GM18520 (cell line): ENCODE measurements around the gene RPUSD2.

Experiments used
- ATAC-seq: cut with Tn5 transposase; IDR thresholded peaks from one replicate; pipeline ENCODE4 v1.9.1; 2021; ENCODE audit not compliant: unreplicated experiment

Gene RPUSD2

GRCh38 chr15:40569129-40569953 lies at the start of gene RPUSD2:
Gene RPUSD2 (plus strand): TSS chr15:40569299. CDS start chr15:40569338, 39 bp downstream.
- peak; percentile 27 for ATAC-seq

- no peak for ATAC-seq
Measured at GRCh38 chr15:40523611-40524010, 45.5 kb upstream of the RPUSD2 start.

DNA sequence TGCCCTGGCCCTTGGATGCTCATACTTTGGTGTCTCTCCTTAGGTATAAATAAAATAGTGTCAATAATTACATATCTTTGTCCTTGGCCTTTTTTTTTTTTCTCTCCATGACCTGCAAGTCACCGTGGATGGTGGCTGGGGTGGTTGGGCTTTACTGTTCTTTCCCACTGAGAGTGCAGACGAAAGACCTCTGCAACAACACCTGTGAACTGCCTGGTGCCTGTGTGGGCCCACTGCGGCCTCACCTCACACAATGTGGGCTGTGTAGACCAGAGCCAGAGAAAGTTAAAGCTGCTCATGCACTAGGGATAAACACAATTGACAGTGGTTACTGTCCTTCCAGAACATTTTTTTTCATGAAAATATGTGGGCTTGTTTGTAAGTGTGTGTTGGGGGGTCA lies 43.2 kb upstream of the RPUSD2 start:
- no peak for ATAC-seq

DNA sequence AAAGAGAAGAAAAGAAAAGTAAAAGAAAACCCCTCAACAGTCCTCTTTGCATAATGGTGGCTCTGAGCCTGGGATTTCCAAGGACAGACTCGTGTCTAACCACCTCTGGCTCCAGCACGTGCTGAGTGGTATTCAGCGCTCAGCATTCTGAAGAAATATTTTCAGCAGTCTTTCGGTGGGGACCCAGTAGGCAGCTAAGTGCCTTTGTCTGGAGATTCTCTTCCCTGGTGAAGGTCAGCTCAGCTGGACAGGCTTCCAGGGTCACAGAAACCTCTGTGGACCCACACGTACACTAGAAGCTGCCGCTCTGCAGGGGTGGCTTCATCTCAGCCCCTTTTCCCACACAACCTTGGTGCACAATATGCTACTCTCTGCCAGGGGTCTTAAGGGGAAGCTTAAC lies 40.3 kb upstream of the RPUSD2 start:
- no peak for ATAC-seq

- ATAC-seq = no peak
Measured at GRCh38 chr15:40533763-40534364, 35.2 kb upstream of the RPUSD2 start.

- ATAC-seq = no peak
Measured at GRCh38 chr15:40534371-40534770, 34.7 kb upstream of the RPUSD2 start.

GRCh38 chr15:40536501-40536900 lies 32.6 kb upstream of the RPUSD2 start:
- ATAC-seq = no peak

- ATAC-seq = no peak
Measured at GRCh38 chr15:40538976-40539375, 30.1 kb upstream of the RPUSD2 start.

DNA sequence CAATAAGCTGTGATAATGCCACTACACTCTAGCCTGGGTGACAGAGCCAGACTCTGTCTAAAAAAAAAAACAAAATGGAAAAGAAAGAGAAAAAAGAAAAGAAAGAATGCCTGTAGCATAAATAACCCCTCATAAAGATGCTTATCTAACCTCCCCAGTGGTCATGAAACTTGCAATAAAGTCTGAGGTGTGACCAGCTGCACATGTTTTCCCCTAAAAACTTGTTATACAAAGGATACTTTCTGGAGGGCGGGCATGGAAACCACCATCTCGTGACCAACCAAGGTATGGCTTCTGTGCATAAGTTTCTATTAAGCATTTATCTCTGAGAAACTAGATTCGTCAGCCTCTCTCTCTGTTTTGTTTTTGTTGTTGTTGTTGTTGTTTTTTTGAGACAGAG lies 26.0 kb upstream of the RPUSD2 start:
- ATAC-seq = peak; percentile 30

- ATAC-seq = peak; percentile 36
Measured at GRCh38 chr15:40543631-40544294, 25.3 kb upstream of the RPUSD2 start.

DNA sequence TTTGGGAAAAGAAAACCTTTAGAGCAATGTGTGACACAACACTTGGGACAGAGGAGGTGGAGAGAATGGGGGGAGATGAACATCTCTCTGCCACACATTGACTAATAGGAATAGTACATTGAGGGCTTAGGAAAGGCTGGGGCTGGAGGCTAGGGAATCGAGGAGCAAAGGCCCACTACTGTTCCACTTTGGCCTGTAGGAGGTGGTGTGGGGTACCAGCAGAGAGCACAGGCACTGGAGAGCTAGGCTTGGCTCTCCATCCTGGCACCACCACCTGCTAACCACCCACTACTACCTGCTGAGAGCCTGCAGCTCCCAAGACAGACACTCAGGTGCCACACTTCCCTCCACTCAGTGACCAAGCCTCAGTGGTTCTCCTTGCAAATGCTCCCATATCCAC lies 23.6 kb upstream of the RPUSD2 start:
- no peak for ATAC-seq

GRCh38 chr15:40548610-40549009 lies 20.5 kb upstream of the RPUSD2 start:
- ATAC-seq = no peak

DNA sequence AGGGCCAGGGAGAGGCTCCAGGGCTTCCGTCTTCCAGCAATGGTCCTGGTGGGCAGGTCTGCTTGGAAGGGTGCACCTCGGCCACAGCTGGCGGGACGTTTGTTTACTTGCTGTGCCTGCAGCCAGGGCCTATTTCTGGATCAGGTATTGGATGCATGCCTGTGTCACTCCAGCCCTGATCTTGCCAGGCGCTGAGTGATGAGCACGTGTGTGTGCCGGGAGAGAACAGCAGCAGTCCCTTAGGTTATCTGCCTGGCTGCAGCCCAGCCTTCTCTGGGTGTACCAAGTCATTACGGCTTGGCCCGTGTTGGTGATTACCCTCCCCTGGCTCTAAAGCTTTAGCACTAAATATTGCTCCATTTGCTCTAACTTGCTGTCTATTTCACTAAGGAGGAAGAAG lies 19.2 kb upstream of the RPUSD2 start:
- no peak for ATAC-seq

DNA sequence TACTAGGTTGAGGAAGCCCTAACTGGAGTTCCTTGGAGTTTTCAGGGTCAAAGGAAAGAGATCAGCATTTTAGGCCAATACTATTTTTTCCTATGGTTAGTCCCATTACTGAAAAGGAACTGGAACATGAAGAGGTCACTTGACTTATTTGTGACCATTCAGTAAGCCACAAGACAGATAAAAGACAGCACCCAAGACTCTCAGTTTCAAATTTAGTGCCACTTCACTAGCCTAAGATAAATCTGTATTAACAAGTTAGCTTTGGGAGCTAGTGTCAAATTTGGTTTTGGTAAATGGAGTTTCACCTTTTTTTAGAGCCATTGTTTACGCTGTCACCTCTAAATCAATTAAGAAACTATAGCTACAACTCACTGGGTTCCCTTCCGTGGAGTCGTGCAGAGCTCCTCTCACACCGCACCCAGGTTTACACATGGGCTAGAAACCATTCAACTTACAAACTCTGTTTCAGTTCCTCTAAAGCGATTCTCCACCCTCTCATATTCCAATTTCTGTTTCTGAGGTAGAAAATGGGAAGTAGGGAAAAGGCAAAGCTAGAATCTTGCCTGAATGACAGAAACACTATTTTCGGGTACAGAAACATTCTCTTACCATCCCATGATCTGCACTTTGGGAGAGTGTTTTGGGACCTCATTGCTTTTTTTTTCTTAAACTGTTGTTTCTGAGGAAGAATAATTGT lies 18.6 kb upstream of the RPUSD2 start:
- ATAC-seq = peak; percentile 53

GRCh38 chr15:40554161-40554525 lies 15.0 kb upstream of the RPUSD2 start:
- no peak for ATAC-seq

GRCh38 chr15:40555876-40556275 lies 13.2 kb upstream of the RPUSD2 start:
- ATAC-seq = no peak

DNA sequence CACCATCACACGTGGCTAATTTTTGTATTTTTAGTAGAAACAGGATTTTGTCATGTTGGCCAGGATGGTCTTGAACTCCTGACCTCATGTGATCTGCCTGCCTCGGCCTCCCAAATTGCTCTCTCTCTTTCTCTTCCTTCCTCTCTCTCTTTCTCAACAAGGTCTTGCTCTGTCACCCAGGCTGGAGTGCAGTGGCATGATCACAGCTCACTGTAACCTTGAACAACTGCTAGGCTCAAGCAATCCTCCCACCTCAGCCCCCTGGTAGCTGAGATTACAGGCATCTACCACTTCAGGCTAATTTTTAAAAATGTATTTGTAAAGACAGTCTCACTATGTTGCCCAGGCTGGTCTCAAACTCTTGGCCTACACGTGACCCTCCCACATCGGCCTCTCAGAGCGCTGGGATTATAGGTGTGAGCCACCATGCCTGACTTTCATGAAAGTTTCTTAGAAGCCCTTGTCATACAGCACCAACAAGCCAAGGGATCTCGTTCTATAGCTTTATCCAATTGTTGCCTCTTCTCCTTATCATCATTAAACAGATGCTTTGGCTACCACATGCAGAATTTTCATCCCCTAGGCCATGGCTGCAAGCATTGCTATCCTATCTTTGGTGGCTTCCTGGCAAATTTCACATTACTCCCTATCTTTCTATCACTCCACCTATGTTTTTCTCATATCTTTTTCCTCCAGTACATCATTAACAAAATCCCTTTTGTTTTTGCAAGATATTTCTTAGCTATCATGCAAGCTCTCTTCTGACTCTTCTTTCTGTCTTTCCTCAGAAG lies 10.0 kb upstream of the RPUSD2 start:
- no peak for ATAC-seq

DNA sequence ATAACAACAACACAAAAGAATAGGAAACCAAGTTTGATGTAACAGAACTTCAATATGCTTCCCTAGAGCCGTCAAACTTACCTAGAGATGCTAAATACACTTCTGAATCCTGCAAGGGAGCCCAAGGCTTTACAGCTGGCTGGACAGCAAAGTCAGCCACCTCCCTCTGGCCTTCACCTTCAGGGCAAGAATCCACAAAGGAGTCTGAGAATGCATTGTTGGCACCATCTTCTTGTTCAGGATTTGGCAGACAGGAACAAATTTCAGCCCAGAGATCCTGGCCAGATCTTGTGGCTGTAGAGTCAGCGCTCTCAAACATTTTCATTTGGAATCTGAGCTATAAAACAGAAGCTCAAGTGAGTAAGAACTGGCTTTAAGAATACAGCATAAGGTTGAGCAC lies 6.4 kb upstream of the RPUSD2 start:
- no peak for ATAC-seq

DNA sequence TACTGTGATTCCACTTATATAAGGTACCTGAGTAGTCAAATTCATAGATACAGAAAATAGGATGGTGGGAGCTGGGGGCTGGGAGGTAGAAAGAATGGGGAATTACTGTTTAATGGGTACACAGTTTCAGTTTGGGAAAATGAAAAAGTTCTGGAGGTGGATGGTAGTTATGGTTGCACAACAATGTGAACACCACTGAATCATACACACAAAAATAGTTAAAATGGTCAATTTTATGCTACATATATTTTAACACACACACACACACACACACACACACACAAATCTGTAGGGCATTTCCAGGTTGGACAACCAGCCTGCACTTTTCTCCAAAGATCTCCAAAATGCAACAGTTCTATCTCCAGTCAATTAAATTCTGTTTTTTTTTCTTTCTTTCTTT lies 5.7 kb upstream of the RPUSD2 start:
- ATAC-seq = no peak

DNA sequence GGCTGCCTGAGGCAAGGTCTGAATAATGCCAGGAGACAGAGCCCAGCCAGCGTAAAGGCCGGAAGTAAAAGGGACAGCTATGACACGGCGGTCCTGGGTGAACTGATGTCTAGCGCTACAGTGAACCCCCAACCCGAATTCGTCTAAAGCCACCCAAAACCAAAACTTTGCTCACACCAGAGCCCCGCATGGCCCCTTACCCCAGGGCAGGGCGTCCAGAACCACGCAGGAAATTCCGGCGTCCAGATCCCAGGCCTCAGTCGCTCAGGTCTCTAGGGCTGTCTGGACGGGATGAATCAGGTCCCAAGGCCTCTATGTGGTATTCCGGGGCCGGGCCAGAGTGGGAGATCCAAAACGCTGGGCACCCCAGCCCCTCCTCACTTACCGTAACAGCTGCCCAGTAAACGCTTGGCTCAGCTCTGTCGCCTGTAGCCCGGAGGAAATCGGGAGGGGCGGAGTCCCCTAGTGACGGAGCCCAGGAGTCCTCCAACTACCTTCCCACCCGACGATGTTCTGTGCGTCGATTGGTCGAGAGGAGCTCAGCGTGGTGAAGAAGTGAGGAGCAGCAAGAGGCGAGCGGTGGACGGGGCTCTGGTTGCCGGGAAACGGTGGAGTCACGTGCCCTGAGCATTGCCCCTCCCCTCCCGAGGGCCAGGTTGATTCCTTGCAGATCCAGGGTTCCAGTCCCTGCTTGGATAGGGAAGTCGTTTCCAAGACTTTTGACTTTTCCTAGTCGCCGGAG lies 4.3 kb upstream of the RPUSD2 start, which contains the start of gene CCDC32:
TSS of gene CCDC32 (minus strand) at position 452 of the 742 bp plus-strand sequence. CDS start 2,027 bp downstream, outside the sequence.
- ATAC-seq = peak; percentile 96
